PC-9 (cell line): ENCODE results near the gene MPPED2.

Source experiments
- EZH2 ChIP-seq: fragments of 200-600 bp; sonication (generic); IDR thresholded peaks from 2 replicates; pipeline ENCODE4 v1.8.0; 2017; ENCODE audit warnings: antibody characterized with exemption, low read depth
- TF ChIP-seq, protein P1 (sequence below): fragments of 200-600 bp; sonication (generic); conservative IDR thresholded peaks from 2 replicates; pipeline ENCODE4 v1.6.1; 2017; ENCODE audit warnings: mixed run types, antibody characterized with exemption, mild to moderate bottlenecking, moderate library complexity

DNA sequence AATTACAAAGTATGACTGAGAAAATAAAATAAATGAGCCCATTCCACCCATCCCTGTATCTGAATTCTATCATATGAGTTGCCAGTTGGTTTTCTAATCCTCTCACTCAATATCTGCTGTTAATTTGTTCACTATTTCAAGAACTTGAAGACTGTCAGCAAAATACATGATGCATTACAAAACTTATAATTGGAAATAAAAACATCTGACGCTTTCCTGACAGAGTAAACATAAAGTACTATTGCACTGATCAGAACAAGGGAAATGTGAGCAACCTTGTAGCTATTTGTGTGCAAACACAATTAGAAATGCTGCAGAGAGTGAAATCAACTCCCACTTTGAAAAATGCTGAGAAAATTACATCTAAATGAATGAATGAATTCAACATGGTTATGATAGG lies 97.1 kb downstream of the MPPED2 start:
- TF ChIP-seq, protein P1, sequence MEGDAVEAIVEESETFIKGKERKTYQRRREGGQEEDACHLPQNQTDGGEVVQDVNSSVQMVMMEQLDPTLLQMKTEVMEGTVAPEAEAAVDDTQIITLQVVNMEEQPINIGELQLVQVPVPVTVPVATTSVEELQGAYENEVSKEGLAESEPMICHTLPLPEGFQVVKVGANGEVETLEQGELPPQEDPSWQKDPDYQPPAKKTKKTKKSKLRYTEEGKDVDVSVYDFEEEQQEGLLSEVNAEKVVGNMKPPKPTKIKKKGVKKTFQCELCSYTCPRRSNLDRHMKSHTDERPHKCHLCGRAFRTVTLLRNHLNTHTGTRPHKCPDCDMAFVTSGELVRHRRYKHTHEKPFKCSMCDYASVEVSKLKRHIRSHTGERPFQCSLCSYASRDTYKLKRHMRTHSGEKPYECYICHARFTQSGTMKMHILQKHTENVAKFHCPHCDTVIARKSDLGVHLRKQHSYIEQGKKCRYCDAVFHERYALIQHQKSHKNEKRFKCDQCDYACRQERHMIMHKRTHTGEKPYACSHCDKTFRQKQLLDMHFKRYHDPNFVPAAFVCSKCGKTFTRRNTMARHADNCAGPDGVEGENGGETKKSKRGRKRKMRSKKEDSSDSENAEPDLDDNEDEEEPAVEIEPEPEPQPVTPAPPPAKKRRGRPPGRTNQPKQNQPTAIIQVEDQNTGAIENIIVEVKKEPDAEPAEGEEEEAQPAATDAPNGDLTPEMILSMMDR: no peak
- TF ChIP-seq EZH2: no peak
